ENCODE measurements around the gene UBE2A. TPM values are rescaled to one million over a fixed set of nuclear protein-coding genes. Genes with fewer than 3 reads are reported as not detected.
A peak's percentile ranks its signal among the peaks of the same experiment; 100 is the strongest.

The UBE2A gene
- total RNA-seq, result 10 to 100 TPM; 59.7 to 64.0 TPM
- 61.0 TPM for polyA plus RNA-seq (2013, experiment 1 of 2)
- 62.0 TPM for polyA plus RNA-seq (2013, experiment 2 of 2)
- long read RNA-seq, experiment 1, partial matches to known transcripts, result 20 of 69 reads
- long read RNA-seq, experiment 1, other reads (novel, unspliced or antisense), result 44 of 69 reads
- long read RNA-seq, experiment 2, transcript UBE2A-202 (6 exons, 1,874 nt), result major isoform, 66 of 84 reads
- long read RNA-seq, experiment 2, partial matches to known transcripts, result 1 of 84 reads
- long read RNA-seq, experiment 2, other reads (novel, unspliced or antisense), result 6 of 84 reads
- long read RNA-seq, experiment 3, transcript UBE2A-202 (6 exons, 1,874 nt), result major isoform, 182 of 214 reads
- long read RNA-seq, experiment 3, transcript UBE2A-206 (5 exons, 1,381 nt), result minor isoform, 10 of 214 reads
- long read RNA-seq, experiment 3, partial matches to known transcripts, result 1 of 214 reads
- long read RNA-seq, experiment 3, other reads (novel, unspliced or antisense), result 14 of 214 reads
- long read RNA-seq, experiment 4, transcript UBE2A-207 (5 exons, 934 nt), result minor isoform, 10 of 118 reads
- long read RNA-seq, experiment 4, transcript UBE2A-202 (6 exons, 1,874 nt), result major isoform, 94 of 118 reads
- long read RNA-seq, experiment 4, transcript UBE2A-206 (5 exons, 1,381 nt), result minor isoform, 5 of 118 reads
- long read RNA-seq, experiment 4, partial matches to known transcripts, result 2 of 118 reads
- long read RNA-seq, experiment 4, other reads (novel, unspliced or antisense), result 7 of 118 reads

- Histone ChIP-seq H3K4me3 (ENCODE audit: low read length) (peak within 1 kb of the TSS; percentile 78), H3K9me3 (ENCODE audit: control insufficient read depth, low read length) (no peaks in the 10 kb centered on the region), H3K27me3 (ENCODE audit: control insufficient read depth, insufficient read depth, low read length, poor library complexity, severe bottlenecking) (no peaks in the 10 kb centered on the region), H3K4me1 (ENCODE audit: control insufficient read depth, insufficient read depth, low read length) (no peaks in the 10 kb centered on the region), H3K36me3 (ENCODE audit: control insufficient read depth, insufficient read depth, low read length) (peaks cover 14% of the 10 kb centered on the region), H3K27ac (ENCODE audit: low read depth, low read length) (peak within 1 kb of the TSS; percentile 63), H3K9ac (ENCODE audit: extremely low read depth, low read length, poor library complexity, severe bottlenecking) (peak within 1 kb of the TSS; percentile 76)
- H3K9me3 Mint-ChIP-seq, result peaks cover 56% of the 10 kb centered on the region
- peak within 1 kb of the TSS; percentile 96 for H3K27ac Mint-ChIP-seq
- peaks cover 3% of the 10 kb centered on the region for H3K4me1 Mint-ChIP-seq
- H3K36me3 Mint-ChIP-seq (ENCODE audit: low read depth), result peaks cover 10% of the 10 kb centered on the region
- peak; percentile 94 for DNase-seq
- 0 to 4% methylated on average over 5 to 79 of the region's 86 CpGs for WGBS, 2 experiments (ENCODE audit: insufficient coverage in 1 of 2, insufficient read length in 1 of 2)
- TF ChIP-seq CTCF (conservative IDR thresholded peaks at IDR 0.05), result peak; percentile 51
- H3K4me3 Mint-ChIP-seq, result peak within 1 kb of the TSS; percentile 75
- no peaks in the 10 kb centered on the region for H3K27me3 Mint-ChIP-seq (ENCODE audit: insufficient read depth)
These were observed at the start of gene UBE2A for GRCh38 chrX:119574394-119575266. Gene UBE2A, plus strand, starts transcription at chrX:119574563. Its CDS starts 149 bp downstream, at chrX:119574712.

DNA sequence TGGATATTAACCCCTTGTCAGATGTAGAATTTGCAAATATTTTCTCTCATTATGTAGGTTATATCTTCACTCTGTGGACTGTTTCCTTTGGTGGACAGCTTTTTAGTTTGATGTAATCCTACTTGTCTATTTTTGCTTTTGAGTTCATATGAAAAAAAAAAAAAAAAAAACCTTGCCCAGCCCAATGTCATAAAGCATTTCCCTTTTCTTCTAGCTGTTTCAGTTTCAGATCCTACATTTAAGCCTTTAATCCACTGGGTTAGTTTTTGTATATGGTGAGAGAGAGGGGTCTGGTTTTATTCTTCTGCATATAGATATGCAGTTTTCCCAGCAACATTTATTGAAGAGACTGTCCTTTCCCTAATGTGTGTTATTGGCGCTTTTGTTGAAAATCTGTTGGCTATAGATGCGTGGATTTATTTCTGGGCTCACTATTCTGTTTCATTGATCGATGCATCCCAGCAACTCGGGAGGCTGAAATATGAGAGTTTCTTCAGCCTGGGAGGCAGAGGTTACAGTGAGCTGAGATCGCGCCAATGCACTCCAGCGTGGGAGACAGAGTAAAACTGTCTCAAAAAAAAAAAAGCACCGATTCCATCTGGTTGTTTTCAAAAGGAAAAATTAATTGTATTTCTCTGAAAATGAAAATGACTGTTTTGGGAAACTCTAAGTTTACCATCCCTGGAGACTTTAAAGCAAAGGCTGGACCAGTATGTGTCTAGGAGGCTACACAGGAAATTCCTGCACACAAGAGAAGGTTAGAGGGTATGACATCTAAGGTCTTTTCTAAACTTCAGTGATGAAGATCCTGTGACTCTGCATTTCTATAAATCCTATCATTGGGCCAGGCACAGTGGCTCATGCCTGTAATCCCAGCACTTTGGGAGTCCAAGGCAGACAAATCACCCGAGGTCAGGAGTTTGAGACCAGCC, 44.8 kb upstream of the UBE2A start:
- H3K27me3 ChIP-seq (ENCODE audit: control insufficient read depth, insufficient read depth, low read length, poor library complexity, severe bottlenecking), result no peaks in the 10 kb centered on the region
- no peaks in the 10 kb centered on the region for H3K9me3 ChIP-seq (ENCODE audit: control insufficient read depth, low read length)
- H3K27ac ChIP-seq (ENCODE audit: low read depth, low read length), result no peak overlapping the region
- Mint-ChIP-seq H3K4me3 (no peak overlapping the region), H3K27me3 (ENCODE audit: insufficient read depth) (no peaks in the 10 kb centered on the region), H3K9me3 (peaks cover 56% of the 10 kb centered on the region), H3K36me3 (ENCODE audit: low read depth) (no peaks in the 10 kb centered on the region), H3K4me1 (no peaks in the 10 kb centered on the region), H3K27ac (no peak overlapping the region)
- no peak for TF ChIP-seq CTCF (conservative IDR thresholded peaks at IDR 0.05)
- DNase-seq, result no peak
- H3K9ac ChIP-seq (ENCODE audit: extremely low read depth, low read length, poor library complexity, severe bottlenecking), result no peak overlapping the region
- H3K4me3 ChIP-seq (ENCODE audit: low read length), result no peak overlapping the region
- H3K4me1 ChIP-seq (ENCODE audit: control insufficient read depth, insufficient read depth, low read length), result no peaks in the 10 kb centered on the region
- no peaks in the 10 kb centered on the region for H3K36me3 ChIP-seq (ENCODE audit: control insufficient read depth, insufficient read depth, low read length)
- WGBS, 2 experiments (ENCODE audit: insufficient coverage in 1 of 2, insufficient read length in 1 of 2), result 88 to 100% methylated on average over 3 to 9 of the region's 9 CpGs
